Right kidney (tissue), 1 donor: ENCODE measurements around the gene IZUMO2.
A peak's percentile ranks its signal among the peaks of the same experiment; 100 is the strongest.
"Not testable (repeated sequence)": the region's sequence is repeated elsewhere in the genome, so short reads cannot be mapped to it uniquely, and the experiment has no call there.

Source experiments
- DNase-seq: peaks from one replicate; pipeline ENCODE4 v3.0.0-alpha.2; 2016

Gene IZUMO2

GRCh38 chr19:50184196-50184595 lies 21.1 kb upstream of the IZUMO2 start:
- no peak for DNase-seq

GRCh38 chr19:50181121-50181520 lies 18.0 kb upstream of the IZUMO2 start:
- no peak for DNase-seq

GRCh38 chr19:50178859-50179537 lies 15.9 kb upstream of the IZUMO2 start:
- DNase-seq, result no peak

- DNase-seq, result no peak
Observed at GRCh38 chr19:50178320-50178719, 15.2 kb upstream of the IZUMO2 start.

GRCh38 chr19:50176775-50177174 lies 13.7 kb upstream of the IZUMO2 start:
- no peak for DNase-seq

- no peak for DNase-seq
Observed at GRCh38 chr19:50175924-50176323, 12.8 kb upstream of the IZUMO2 start.

GRCh38 chr19:50174100-50174793 lies 11.2 kb upstream of the IZUMO2 start:
- DNase-seq, result no peak

- DNase-seq, result no peak
Observed at GRCh38 chr19:50173127-50173526, 10.0 kb upstream of the IZUMO2 start.

GRCh38 chr19:50172726-50173125 lies 9.6 kb upstream of the IZUMO2 start:
- no peak for DNase-seq

GRCh38 chr19:50171752-50172151 lies 8.7 kb upstream of the IZUMO2 start:
- no peak for DNase-seq

GRCh38 chr19:50167314-50167721 lies 4.2 kb upstream of the IZUMO2 start:
- peak; percentile 42 for DNase-seq

GRCh38 chr19:50159078-50159477 lies 4.0 kb downstream of the IZUMO2 start:
- DNase-seq, result no peak

GRCh38 chr19:50158577-50158976 lies 4.5 kb downstream of the IZUMO2 start:
- no peak for DNase-seq

GRCh38 chr19:50155520-50156109 lies 7.5 kb downstream of the IZUMO2 start:
- DNase-seq, result no peak

GRCh38 chr19:50154529-50154928 lies 8.6 kb downstream of the IZUMO2 start:
- no peak for DNase-seq

- no peak for DNase-seq
Observed at GRCh38 chr19:50152578-50152977, 10.5 kb downstream of the IZUMO2 start.

- no peak for DNase-seq
Observed at GRCh38 chr19:50148528-50148927, 14.6 kb downstream of the IZUMO2 start.

- DNase-seq, result peak; percentile 94
Observed at GRCh38 chr19:50147462-50148423, 15.3 kb downstream of the IZUMO2 start.

GRCh38 chr19:50141921-50142320 lies 21.2 kb downstream of the IZUMO2 start:
- DNase-seq, result not testable (repeated sequence)

GRCh38 chr19:50140118-50140845 lies 22.8 kb downstream of the IZUMO2 start:
- DNase-seq, result not testable (repeated sequence)

- not testable (repeated sequence) for DNase-seq
Observed at GRCh38 chr19:50136603-50137365, 26.3 kb downstream of the IZUMO2 start.
